Stimulated activated CD8-positive, alpha-beta memory T cell treated with anti-CD3 and anti-CD28 coated beads, Interleukin-7, amount 100 ng/mL, for 48 hours (primary cell): ENCODE data around the gene BCAP29.

Source experiments
- DNase-seq, 2 donors: peaks; one replicate each; pipeline ENCODE4 v3.0.0-alpha.2; 2020; ENCODE audit warnings: low read depth in 1 of 2; ENCODE audit errors: extremely low read depth in 1 of 2

Gene BCAP29

DNA sequence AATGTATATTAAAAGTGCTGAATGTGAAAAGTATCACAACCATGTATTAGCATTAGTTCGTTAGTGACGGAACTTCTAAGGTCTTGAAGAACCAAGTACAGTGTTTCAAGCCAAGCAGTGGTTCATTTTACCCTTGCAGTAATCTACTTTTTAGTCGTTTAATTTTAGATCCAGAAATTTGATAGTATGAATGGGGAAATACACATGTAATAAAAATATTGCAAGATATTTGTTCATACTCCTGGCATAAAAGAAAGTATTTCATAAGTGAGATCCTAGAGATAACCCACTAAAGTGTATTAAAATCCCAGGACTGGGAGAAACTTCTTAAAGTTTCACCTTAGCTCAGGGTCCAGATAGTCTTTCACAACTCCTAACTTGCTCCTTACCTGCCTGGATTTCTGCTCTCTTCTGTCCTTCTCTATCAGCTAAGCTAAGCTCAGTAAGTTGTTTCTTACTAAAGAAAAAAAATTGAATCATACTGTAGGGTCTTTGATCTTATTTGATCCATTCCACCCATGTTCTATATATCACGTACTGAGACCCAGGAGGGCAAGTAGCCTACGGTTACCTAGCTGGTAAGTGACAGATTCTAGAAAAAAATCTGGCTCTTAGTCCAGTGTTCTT is 1.5 kb downstream of the BCAP29 start:
- DNase-seq, result no peak

DNA sequence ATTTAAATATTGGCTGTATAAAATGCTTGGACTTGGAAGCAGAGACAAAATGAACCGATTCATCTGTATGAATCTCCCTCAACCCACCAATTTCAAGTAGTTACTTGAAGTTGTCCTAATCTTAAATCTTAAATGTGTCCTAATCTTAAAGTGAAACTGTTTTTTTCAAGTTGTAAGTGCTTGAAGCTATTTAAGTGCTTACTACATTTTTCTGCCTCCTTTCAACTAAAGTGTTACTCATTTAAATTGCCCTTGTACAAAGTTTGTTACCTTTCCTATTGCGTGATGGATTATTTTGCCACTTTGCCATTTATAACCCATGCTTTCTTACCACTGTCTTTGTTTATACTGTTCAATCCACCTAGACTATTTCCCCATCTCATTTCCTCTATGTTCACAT is 2.8 kb downstream of the BCAP29 start:
- DNase-seq, result no peak

DNA sequence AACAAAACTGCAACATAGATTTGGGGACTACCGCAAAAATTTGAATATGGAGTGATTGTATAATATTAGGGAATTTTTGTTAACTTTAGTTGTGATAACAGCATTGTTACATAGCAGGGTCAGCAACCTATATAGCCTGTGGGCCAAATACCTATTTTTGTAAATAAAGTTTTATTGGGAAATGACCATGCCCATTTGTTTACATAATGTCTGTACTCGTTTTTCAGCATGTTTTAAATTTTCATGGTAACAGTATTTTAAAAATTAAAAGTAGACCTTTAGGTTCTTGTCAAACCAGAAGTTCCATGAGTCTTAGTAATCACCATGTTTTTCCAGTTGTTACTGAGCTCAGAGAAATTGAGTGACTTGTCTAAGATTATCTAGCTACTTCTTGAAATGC is 4.7 kb downstream of the BCAP29 start:
- no peak for DNase-seq

DNA sequence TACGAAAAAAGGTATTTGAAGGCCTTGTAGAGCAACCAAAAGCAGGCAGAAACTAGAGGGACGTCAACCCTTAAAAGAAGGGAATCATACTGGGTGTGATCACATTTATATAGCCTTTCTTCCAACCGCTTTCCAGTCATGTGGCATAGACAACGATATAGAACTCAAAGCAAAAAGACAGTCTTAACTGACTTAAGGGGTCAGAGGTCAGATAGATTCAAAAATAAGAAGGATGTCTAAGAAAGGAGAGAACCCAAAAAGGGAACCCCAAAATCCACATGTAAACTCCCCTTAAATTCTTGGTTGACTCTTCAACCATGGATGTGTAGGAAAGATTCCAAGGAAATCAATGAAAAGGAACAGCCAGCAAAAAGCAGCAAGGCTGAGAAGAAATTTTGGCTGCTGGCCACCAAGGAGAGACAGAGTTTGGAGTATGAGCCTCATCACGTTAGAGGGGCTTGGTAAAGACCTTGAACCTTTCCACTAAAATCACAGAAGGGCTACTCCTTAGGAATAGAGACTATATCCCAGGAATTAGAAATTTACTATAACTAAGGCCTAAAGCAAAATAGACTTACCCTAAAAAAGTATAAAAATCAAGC is 8.6 kb downstream of the BCAP29 start:
- no peak for DNase-seq

DNA sequence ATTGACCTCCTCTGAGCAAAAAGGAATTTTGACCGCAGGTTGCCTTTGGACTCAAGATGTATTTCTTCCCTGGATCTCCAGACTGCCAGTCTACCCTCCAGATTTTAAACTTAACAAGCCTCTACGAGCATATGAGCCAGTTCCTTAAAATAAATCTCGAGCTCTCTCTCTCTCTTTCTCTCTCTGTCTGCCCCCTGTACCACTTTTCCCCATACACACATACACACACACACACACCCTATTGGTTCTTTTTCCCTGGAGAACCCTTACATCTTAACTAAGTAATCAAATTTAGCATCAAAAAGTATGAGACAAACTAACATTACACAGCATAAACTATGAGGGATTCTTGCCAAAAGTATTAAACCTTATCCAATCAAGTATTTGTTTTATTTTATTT is 11.4 kb downstream of the BCAP29 start:
- DNase-seq, result no peak

GRCh38 chr7:107592361-107593024 is 12.4 kb downstream of the BCAP29 start:
- no peak for DNase-seq

DNA sequence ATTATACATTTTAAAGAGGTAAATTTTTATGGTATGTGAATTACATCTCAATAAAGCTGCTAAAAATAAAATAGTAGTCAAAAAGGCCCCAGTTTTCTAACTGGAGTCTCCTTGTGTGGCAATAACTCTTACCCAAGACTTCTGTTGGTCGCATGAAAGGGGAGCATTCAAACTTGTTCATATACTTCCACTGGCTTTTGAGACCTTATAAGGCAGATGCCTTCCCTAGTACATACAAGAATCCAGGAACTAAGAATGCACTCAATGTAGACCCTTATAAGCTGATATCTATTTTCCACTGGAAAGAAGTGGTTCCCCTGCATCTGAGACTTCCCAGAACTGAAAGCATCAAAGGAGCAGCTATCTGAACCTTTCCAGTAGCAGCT is 13.0 kb downstream of the BCAP29 start:
- no peak for DNase-seq

- DNase-seq, result no peak
Observed at GRCh38 chr7:107594961-107595737, 15.1 kb downstream of the BCAP29 start.

- no peak for DNase-seq
Observed at GRCh38 chr7:107596881-107597581, 17.0 kb downstream of the BCAP29 start.

DNA sequence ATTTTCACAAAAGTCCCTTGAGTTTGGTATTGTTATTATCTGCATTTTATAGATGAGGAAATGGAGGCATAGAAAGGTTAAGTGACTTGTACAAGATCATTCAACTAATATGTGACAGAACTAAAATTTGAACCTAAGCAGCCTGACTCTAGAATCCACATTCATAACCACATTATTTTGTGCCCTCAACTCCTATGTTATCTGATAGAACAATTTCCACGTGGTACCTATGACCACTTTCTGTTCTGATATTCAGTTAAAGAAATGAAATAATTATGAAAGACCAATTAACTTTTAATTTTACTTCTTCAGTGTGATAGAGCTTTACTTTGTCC is 17.5 kb downstream of the BCAP29 start:
- DNase-seq, result no peak

- DNase-seq, result no peak
Observed at GRCh38 chr7:107597953-107598352, 17.9 kb downstream of the BCAP29 start.

DNA sequence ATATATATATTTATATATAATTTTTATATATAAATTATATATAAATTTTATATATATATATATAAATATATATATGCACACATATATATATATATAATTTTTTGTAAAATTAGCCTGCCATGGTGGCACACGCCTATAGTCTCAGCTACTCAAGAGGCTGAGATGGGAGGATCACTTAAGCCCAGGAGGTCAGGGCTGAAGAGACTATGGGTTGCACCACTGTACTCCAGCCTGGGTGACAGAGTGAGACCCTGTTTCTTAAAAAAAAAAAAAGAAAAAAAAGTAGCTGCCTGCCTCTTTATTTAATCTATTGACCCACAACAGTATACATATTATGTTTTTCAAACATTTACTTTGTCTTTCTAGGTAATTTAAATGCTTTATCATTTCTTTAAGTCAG is 19.2 kb downstream of the BCAP29 start:
- no peak for DNase-seq

DNA sequence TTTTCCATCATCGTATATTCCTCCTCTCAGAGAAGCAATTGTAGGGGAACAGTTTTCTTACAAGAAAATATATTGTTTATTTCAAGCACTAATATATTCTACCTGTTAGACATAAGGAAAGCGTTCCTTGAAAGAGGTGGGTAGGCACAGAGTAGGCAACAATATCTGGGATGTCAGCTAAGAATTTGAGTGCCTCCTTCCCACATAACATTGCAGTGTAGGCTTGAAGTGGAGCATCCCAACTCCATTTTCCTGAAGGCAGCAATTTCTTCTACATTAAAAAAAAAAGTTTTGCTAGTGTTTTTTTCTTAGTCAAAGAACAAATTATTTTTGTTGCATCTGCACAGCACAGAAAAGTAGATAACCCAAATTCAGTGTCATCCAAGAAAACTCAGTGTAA is 20.8 kb downstream of the BCAP29 start:
- DNase-seq, result no peak

DNA sequence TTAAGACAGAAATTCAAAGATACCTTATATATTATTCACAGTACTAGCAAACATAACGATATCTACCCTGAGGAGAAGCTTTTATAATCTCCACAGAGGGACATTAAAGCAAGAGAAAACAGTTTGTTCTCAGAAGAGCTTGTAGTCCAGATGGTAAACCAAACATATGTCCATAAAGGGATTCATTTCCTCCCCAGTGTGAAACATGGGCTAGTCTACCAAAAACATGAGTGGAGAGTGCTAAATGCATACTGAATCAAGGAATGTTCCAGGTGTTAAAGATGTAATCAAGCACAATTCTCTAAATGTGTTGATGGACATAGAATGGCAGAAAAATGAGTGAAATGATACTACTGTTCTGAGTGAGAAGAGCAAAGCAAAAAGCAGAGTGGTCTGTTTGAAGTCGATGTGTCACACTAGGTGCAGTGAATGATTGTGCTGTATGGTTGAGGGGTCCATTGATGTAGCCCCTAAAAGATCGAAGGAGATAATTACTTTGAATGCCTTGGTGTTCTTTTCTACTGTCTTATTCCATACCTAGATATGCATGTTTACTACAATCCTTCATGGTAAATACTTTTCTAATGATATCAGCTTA is 25.3 kb downstream of the BCAP29 start:
- DNase-seq, result no peak

DNA sequence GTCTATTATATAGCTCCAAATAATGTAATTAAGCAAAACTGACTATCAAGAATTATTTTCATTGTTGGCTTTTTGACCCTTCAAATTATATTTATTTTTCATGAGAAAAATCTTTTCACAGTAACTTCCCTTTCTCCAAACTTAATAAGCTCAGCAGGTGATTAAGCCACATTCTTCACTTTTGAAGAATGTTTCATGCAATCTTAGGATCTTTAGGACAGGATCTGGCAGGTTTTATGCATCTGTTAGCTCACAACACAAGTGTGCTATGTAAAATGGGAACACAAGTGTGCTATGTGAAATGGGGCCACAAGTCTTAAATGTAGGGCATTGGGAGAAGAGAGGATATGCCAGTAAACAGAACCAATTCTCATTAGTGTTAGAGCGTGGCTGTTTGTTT is 26.3 kb downstream of the BCAP29 start:
- no peak for DNase-seq

GRCh38 chr7:107609811-107610261 is 29.8 kb downstream of the BCAP29 start:
- no peak for DNase-seq

- no peak for DNase-seq
Observed at GRCh38 chr7:107610323-107610722, 30.3 kb downstream of the BCAP29 start.

GRCh38 chr7:107613439-107613838 is 33.4 kb downstream of the BCAP29 start:
- no peak for DNase-seq

GRCh38 chr7:107613948-107614347 is 33.9 kb downstream of the BCAP29 start:
- no peak for DNase-seq

DNA sequence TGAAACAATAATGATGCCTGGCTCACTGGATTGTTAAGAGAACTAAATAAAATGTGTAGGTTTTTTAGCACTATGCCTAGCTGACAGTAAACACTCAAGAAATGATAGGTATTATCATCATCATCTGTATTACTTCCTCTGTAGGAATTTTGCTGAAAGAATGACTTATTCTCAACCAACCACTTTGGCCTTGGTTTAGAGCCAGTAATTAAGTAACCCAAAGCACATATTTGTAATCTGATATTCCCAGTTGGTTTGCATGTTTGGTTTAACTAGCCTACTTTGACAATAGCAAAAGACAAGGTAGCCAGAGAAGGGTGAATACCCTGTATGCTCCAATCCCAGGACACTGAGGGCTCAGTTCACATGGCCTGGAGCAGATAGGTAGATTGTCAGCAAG is 34.4 kb downstream of the BCAP29 start:
- no peak for DNase-seq
